Non-pigmented ciliary epithelial cell (primary cell): ENCODE results near the gene FCMR.

Experiments
- DNase-seq: peaks from one replicate; pipeline ENCODE4 v3.0.0-alpha.2; 2010; ENCODE audit warnings: low read depth

The FCMR gene, protein sequence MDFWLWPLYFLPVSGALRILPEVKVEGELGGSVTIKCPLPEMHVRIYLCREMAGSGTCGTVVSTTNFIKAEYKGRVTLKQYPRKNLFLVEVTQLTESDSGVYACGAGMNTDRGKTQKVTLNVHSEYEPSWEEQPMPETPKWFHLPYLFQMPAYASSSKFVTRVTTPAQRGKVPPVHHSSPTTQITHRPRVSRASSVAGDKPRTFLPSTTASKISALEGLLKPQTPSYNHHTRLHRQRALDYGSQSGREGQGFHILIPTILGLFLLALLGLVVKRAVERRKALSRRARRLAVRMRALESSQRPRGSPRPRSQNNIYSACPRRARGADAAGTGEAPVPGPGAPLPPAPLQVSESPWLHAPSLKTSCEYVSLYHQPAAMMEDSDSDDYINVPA

DNA sequence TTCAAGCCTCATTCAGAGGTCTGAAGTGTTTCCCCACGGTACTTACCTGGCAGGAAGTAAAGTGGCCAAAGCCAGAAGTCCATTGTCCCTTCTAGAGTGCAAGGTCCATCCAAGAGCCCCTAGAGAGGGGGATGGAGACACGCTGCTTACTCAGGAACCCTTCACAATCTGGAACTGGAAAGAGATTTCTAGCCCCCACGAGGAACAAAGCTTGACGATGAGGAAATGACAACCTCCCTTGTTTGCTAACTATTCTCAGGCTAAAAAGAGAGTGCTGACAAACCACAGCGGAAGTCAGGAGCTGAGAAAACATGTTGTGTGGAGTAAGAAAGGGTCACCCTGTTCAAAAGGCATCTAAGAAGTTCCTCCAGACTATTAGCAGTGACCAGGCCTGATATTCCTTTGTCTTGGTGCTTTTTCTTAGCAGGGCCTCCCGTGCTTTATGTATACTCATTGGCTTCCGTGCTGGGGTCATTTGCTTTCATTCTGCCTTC is at the start of gene FCMR:
TSS of gene FCMR (minus strand) at position 170 of the 494 bp plus-strand sequence. CDS start at position 83, 87 bp downstream.
- DNase-seq = no peak

DNA sequence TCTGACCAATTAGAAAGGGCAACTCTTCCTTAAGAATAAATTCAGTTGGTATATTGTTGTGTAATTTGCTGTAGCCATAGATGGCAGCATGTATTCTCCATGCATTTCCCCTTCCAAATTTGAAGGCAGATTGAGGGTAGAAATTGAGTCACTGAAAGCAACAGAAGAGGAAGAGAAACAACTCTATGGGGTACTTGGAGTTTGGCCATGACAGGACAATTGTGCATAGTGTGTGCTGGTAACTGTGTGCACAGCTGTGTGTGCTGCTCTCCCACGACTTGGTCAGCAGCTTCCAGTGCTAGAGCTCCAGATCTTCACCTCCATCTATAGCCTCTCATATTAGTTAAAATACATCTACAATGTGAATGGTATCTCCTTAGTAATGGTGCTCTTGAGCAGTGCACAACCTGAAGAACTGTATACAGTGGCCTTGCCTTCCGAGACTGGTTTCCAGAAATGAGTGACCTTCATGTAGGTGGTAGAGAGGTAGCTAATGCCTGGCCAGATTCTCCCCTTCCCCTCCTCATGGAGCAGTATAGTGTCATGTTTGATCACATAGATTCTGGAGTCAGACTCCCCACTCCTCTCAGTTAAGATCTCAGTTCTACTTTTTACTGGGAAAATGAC is 49.4 kb upstream of the FCMR start:
- DNase-seq = no peak

DNA sequence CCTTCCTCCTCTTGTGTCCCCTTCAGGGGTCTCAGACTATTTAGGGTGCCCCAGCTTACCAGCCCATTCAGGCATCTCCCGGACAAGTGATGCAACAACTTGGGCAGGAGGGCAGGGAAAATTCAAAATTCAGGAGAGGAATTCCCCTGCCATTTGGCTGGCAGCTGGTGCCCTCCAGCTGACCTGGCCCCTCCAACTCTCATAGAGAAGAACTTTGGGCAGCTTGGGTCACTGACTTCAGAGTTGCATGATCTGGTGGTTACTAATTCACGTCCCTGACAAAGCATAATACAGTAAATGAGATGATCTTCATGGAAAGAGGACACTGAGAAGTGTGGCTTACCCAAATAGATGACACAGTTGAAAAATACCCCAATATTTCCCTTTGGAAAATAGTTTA is 48.7 kb upstream of the FCMR start, which contains the start of gene FCAMR:
TSS of gene FCAMR (minus strand) at position 15 of the 400 bp plus-strand sequence. CDS start 335 bp downstream, outside the sequence.
- no peak for DNase-seq

DNA sequence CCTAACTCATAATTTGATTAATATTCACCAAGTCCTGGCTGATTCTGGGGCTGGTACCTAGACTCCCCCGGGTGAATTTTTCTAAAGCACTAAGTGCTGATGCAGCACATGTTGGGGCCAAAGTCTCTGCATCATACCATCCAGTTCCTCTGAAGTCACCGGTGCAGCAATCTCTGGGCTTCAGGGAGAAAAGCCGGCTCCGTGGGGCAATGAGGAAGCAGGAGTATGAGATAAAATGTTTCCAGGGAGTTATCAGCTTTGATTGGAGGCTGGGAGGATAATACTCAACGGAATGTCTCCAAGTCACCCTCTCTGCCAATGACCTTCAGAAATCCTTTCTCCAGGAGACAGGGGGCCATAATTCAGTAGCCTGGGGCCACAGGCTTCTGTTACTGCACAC is 47.3 kb upstream of the FCMR start:
- no peak for DNase-seq

DNA sequence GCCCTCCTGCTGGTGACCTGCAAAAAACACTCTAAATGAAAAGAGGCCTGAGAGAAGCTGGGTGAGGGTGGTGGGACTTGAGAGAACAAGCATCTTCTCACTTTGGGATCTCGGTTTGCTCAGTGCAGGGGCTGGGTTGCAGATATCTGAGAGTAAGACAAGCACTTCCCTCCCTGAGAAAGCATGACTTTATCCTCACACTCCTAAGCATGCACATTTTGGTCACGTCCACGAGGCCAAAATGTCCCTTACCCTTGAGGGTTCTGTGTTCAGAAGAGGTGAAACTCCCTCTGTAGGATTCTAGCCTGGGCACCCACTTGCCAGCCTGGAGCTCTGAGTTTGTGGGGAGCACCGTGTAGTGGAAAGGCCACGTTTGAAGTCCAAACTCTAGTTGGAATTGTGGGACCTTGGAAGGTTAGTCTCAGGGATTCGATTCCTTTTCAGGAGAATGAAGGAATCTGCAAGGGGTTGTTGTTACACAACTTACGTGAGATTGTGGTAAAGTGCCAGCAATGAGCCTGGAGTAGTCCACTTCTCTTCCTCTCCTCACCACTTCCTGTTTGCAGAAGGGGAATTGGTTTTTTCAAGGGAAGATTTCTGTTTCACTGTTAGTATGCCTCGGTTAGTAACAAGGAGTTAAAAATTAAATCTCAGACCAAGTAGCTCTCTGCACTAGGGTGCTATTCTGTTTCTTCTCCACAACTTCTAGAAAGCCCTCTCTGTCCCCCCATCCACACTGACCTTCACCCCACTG is 45.5 kb upstream of the FCMR start:
- peak; percentile 5 for DNase-seq

DNA sequence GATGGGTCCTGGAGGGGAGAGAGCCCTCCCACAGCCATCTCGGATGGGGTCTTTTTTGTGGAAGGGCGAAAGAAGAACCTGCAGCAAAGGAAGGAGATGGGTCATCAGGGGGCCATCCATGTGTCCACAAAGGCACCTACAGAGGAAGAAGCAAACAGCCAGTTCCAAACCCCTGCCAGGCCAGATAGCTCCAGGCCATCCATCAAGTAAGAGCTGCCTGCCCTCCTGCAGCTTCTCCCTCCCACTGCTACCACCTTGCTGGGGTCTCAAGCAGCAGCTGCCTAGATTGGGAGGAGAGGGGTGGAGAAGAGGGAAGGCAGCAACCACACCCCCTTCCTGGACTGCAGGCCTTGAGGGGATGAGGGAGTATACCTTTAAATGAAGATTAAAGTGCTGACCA is 44.0 kb upstream of the FCMR start:
- DNase-seq = no peak

DNA sequence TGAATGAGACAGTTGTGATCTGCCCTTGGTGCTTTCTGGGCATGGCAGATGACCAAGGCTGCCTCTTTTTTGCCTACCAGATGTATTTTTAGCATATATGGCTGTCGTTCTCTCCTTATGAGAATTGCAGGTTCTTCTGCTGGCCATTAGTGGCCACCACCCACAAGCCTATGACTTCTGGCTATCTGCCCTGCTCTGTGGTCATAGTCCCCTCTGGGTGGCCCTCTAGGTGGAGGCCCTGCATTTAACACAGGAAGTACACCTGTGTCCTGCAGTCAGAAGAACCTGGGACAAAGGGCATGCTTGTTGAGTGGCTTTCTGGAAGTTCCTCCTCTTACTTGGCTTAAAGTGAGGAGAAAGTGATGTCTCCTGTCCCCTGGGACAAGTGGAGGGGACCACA is 42.0 kb upstream of the FCMR start:
- no peak for DNase-seq

DNA sequence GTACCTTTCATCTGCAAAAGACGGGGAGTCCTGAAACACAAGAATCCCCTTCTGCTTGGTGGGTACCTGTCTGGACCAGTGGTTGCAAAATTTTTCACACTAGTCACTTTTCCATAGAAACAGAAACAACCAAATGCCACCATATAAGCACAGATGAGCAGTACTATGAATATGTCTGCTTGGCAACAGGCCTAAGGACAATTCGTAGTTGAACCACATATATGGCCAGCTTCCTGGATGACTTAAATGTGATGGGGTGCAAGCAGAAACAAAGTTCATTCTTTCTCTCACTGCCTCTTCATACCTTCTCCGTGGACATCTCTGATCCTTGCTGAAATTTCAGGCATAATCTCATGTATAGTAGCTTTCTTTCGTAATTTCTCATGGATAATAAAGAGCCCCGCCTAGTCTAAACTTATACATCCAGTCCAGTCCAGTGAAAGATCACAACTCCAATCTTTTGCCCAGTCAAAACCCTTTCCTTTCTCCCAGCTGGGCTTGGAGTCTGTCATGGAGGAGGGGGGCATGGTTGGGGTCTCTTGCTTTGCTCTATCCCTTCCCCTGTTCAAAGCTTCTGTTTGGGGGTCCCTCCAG is 41.5 kb upstream of the FCMR start:
- peak; percentile 1 for DNase-seq

DNA sequence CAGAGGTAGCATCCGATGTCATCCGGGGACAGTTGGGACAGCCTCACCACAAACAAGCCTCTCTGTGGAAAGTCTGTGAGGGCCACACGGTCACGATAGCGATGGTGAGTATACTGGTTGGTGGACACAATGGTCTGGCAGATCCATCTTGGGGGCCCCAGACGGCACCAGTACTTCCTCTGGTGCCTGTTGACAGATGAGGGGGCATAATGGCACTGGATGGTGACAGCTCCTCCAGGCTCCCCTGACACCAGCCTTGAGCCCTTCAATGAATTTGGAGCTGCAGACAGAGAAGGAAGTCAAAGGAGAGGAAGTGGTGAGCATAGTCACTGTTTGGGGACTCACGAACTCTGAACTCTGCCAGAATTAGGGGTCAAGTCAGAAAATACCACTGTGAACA is 40.5 kb upstream of the FCMR start:
- DNase-seq = no peak

DNA sequence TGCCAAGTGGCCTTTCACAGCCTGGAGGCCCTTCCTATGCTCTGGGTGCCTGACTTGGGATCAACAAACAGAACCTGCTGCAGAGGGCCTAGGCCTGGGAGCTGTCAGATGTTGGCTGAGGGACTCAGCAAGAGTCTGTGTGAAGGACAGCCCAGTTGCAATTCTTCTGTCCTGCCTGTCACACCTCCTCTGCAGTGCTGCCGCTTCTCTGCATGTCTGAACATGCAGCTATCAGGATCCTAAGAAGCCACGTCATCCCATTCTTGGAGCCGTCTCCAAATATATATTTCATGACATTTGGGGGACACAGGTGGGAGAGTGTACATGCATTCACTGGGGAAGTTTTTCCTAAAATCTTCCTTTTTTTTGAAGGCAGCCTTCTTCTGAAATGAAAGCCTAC is 39.9 kb upstream of the FCMR start:
- no peak for DNase-seq

DNA sequence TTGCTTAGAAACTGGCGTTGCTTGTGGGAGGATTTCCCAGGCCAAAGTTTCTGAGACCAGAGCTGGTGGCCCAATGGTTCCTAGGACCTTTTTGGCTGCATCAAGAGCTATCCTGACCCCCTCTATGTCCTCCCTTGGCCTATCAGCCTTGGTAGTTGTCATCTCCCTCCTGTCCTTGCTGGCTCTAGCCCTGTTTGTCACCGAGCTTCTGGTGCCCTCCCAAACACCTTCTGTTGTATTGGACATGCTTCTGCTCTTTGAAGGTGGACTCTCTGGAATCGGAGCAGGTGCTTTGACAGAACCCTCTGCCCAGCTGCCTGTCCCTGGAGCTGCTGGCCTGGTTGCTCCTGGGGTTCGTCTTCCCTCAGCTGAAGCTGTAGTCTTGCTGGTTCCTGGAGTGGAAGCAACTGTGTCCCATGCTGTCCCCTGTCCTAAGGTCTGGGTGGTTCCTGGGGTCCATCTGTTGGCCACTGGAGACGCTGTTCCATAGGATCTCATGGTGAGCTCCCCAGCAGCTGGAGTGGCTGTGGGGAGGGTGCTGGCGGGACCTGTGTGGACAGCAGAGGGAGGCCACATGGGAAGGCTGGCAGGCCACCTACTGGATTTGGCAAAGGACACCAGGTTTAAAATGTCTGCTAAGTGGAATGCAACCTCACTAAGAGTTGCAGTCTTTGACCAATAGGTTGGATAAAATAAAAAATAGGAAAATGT is 39.1 kb upstream of the FCMR start:
- DNase-seq = no peak

DNA sequence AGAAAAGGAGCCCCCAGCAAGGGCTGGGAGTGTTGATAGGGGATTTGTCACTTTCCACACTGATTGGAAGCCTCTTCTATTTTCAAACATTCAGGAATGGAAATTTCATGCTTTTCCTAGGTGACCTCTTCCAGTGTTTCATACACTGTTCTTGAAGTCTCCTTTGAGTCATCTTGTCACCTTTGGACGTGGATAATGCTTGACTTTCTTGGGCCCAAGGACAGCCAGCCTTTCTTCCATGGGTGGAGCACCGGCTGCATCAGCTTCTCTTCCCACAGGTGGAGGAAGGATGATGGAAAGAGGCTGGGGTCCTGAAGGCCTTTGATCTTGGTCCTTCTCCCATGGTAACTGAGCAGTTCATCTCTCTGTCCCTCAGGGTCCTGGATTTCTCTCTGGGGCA is 36.4 kb upstream of the FCMR start:
- no peak for DNase-seq

DNA sequence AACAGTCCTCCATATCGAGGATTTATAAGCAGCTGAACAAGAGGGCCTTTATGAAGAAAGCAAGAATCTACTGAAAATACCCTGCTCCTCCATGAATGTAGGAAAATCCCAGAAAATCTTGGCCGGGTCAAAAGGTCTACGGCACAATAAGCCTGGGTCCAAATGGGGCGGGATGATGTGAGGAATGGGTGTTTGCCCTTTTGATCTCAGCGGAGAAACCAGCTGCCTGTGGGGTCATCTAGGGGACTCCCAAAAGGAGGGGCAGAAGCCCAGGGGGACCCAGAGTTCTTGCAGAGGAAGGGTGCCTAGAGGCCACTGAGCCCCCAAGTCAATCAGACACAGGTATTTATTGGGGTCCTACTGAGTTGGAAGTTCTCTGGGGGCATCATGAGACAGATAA is 35.9 kb upstream of the FCMR start:
- DNase-seq = no peak

DNA sequence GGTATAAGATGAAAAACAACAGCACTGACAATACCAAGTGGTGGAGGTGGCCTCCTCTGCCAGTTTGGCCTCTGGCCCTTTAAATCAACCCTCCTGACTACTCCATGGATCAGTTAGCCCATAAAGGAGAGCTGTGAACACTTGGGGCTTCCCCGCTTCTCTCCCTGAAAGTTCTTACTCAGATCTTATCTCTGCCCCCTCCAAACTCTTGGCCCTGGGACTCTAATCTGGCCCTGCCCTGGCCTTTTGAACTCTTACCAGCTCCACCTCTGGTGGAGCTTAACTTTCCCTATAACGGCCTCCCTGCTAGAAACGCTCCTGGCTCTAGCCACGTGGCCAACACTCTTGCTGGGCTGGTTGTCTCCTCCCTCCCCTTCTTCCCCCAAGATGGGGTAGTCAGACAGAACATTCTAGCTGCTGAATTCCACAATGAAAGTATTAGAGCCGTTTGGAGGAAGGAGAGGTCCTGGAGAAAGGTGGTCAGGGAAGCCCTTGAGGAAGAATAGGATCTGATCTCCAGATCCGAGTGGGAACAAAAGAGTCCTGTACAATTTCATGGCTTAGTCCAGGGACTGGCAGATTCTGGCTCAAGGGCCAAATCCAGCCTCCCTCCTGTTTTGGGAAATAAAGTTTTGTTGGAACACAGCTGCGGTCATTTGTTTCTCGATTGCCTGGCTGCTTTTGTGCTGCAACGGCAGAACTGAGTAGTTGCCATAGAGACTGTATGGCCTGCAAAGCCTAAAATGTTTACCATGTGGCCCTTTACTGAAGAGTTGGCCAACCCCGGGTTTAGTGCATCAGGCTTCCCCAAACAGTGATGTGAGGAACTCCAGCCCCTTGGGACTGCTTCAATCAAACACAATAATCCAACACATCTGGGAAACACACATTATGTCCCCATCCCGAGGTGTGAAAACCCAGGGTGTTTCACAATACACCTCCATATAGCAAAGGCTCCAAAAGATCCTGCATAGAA is 34.0 kb upstream of the FCMR start:
- DNase-seq = no peak

DNA sequence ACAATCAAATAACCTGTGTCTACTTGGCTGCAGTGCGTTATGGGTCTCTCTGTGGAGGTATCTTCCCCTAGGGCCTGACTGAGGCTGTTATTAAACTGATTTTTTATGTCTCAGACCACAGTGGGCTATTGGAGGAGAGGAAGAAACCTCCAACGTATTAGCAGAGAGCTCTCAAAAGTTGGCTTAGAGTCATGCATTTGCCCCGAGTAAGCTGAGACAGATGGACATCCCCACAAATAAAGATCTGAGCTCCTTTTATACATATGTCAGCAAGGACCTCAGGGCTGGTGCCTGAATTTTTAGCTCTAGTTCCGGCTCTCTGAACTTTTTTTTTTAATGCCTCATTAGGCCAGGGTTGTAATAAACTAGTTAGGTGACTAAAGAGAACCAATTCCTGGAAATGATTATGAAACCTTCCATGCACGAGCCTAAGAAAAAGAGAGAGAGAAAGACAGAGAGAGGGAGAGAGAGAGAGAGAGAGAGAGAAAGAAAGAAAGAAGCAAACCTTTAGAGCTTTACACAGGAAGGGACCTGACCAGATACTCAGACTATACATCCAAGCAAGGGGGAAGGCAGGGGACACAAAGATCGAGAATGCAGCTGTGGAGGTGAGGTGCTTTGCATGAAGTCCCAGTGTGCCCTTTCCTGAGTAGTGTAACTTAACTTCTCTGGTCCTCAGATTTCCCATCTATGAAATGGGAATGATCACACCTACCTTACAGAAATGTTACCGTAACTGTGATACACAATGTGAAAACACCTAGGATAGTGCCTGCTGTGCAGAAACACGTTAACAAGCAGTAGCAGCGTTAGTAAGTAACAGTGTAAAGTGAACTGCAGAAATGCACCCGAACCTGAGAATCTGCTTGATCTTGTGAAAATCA is 33.0 kb upstream of the FCMR start:
- no peak for DNase-seq

DNA sequence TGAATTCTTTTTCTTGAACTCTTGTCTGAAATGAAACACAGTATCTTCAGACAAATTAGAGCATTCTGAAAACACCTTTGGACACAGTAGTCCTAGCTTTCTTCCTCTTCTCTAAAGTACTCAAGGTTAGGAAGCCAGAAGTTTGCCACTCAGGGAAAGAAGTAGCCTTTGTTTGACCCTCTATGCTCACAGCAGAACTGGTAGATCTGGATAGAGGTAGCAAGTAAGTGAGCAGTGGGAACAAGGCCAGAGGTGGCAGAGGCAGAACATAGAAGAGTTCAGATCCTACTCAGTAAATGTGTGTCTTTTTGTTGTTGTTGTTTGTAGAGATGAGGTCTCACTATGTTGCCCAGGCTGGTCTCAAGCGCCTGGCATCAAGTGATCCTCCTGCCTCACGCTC is 31.9 kb upstream of the FCMR start:
- DNase-seq = no peak

DNA sequence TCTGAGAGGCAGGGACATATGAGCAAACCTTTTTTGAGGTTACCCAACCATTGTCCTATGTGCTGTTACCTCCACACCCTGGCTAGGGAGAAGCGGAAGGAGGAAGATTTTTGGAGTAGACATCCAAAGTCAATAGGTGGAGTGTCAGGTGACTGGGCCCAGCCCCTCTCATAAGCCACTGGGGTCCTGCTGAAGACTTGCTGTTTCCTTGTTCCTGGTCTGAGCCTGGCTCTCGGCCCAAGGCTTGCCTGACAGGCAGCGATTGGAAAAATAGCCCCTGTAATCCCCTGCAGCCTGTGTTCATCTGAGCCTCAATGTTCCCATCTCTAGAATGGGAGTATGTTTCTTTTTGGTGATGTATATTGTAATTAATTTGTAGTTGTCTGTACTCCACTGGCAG is 31.4 kb upstream of the FCMR start:
- no peak for DNase-seq

DNA sequence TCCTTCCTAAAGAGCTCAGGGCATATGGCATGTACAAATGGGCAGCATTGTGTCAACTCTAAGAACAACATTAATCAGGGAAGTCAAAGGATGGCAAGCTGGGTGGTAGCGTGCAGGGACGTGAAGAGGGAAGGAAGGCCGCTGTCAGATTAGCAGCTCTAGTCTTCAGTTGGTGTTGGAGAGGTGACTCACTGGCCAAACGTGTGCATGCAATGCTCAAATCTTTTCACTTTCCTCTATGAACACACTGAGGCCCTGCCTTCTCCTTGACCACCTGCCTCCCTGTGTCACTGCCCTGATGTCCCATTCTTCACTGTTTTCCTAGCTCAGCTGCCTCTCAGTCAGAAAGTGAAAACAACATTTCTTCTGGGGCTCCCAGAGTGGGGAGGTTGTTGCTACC is 30.4 kb upstream of the FCMR start:
- no peak for DNase-seq

DNA sequence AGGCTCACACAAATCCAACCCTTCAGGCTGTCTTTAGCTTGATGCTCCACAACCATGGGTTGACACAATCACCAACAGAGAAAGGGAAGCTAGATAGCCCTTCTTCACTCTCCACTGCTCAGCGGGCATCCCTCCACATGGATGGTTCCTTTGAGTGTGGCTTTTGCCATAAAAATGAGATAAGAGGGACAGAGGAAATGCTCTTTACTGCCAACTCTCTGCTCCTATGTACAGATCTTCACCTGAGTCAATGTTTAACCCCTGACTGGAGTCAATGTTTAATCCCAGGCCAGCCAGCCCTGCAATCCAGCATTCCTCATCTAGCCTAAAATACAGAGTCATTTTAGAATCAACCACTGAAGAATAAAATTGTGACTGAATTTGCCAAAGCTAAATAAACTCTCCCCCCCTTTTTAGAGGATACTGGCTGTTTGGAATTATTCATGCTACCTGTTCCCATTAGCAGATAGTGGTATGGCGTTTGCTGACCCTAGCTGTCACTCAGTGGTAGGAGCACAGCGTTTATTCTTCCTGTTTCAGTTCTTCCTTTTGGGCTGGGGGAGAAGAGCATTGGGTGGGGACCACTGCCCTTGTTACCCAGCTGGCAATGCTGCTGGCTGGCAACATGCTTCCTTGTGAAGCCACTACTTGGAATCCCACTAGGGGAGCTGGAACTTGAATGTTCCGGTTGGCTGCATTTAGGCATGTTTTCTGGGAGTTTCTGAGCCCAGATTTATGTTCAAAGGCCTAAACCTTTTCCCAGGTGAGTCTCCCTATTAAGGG is 29.8 kb upstream of the FCMR start:
- DNase-seq = no peak
